Tibial nerve (tissue), 4 donors: ENCODE measurements around the gene SYN1. TPM values are rescaled to one million over a fixed set of nuclear protein-coding genes. Genes with fewer than 3 reads are reported as not detected.
A peak's percentile ranks its signal among the peaks of the same experiment; 100 is the strongest.

Experiments
- DNase-seq, 2 donors: peaks; one replicate each; pipeline ENCODE4 v3.0.0-alpha.2; 2019; ENCODE audit warnings: low spot score in 2 of 2
- H3K27ac ChIP-seq, 4 donors: fragments of 200-600 bp; sonication (generic) in 3 of 4; one replicate each; pipeline ENCODE4 v1.5.1; 2017 to 2019; ENCODE audit warnings: mild to moderate bottlenecking in 1 of 4
- H3K27me3 ChIP-seq, 2 donors: fragments of 200-600 bp; sonication (generic) in 1 of 2; one replicate each; pipeline versions ENCODE4 v1.5.1 to v1.6.0; 2017 to 2019
- H3K36me3 ChIP-seq, 3 donors: fragments of 200-600 bp; sonication (generic); one replicate each; pipeline ENCODE4 v1.5.1; 2018 to 2019
- H3K4me1 ChIP-seq, 4 donors: fragments of 200-600 bp; sonication (generic) in 3 of 4; one replicate each; pipeline ENCODE4 v1.5.1; 2017 to 2019
- H3K4me3 ChIP-seq, 4 donors: fragments of 200-600 bp; sonication (generic) in 3 of 4; one replicate each; pipeline ENCODE4 v1.5.1; 2017 to 2019; ENCODE audit warnings: mild to moderate bottlenecking in 1 of 4, moderate library complexity in 1 of 4
- H3K9me3 ChIP-seq, 4 donors: fragments of 200-600 bp; sonication (generic) in 3 of 4; one replicate each; pipeline ENCODE4 v1.5.1; 2017 to 2019
- EP300 ChIP-seq, 2 donors: sonication (generic); formaldehyde crosslinking; IDR thresholded peaks; one replicate each; pipeline ENCODE4 v1.6.1; 2017; ENCODE audit warnings: antibody characterized with exemption in 2 of 2, mild to moderate bottlenecking in 1 of 2
- POLR2A ChIP-seq, 2 donors: fragments of 450-650 bp; IDR thresholded peaks; one replicate each; pipeline ENCODE4 v1.6.1; 2017; ENCODE audit warnings: antibody characterized with exemption in 2 of 2, mild to moderate bottlenecking in 2 of 2, moderate library complexity in 2 of 2
- WGBS, 2 donors: methylation state at CpG; one replicate each; pipeline ENCODE4 v1.1.5; 2018; 5-methylcytosine and 5-hydroxymethylcytosine counted together
- small RNA-seq: library from RNA; depleted of rRNA; stranded (forward); fragments of <200 nt; gene quantifications from one replicate; pipeline ENCODE3, GENCODE V24; 2016
- total RNA-seq, 4 donors: library from RNA; depleted of rRNA; stranded (reverse); fragments of >200 nt; gene quantifications; one replicate each; pipeline ENCODE4 v1.1.0, GENCODE V29; 2016
- TF ChIP-seq, protein P1 (sequence below), 5 experiments: fragments of 200-600 bp in 3 of 5; fragments of 450-650 bp in 2 of 5; sonication (generic) in 3 of 5; IDR thresholded peaks; one replicate each; pipeline ENCODE4 v1.5.1; 2016 to 2019; ENCODE audit warnings: antibody characterized with exemption in 5 of 5, mild to moderate bottlenecking in 3 of 5, moderate library complexity in 2 of 5

The SYN1 gene
- total RNA-seq, 4 donors from 2014 or later: 0.42 to 1.2 TPM; not detected in 2

DNA sequence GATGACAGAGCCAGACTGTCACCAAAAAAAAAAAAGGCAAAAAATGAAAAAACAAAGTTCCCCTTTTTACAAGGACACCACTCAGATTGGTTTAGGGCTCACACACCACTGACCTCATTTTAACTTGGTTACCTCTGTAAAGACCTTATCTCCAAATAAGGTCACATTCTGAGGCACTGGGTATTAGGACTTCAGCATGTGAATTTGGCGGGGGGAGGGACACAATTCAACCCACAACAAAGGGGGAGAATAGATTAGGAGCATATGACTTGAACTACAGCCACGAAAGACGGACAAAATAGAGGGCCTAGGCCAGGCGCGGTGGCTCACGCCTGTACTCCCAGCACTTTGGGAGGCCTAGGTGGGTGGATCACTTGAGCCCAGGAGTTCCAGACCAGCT lies 89.6 kb downstream of the SYN1 start:
- 87 to 92% methylated on average over 6 of the region's 6 CpGs for WGBS, 2 donors
- Histone ChIP-seq H3K4me3 (no peak overlapping the region), H3K36me3 (no peaks in the 10 kb centered on the region), H3K27ac (no peak overlapping the region), H3K27me3 (no peaks in the 10 kb centered on the region), H3K4me1 (no peaks in the 10 kb centered on the region), H3K9me3 (no peaks in the 10 kb centered on the region)
- TF ChIP-seq, protein P1, sequence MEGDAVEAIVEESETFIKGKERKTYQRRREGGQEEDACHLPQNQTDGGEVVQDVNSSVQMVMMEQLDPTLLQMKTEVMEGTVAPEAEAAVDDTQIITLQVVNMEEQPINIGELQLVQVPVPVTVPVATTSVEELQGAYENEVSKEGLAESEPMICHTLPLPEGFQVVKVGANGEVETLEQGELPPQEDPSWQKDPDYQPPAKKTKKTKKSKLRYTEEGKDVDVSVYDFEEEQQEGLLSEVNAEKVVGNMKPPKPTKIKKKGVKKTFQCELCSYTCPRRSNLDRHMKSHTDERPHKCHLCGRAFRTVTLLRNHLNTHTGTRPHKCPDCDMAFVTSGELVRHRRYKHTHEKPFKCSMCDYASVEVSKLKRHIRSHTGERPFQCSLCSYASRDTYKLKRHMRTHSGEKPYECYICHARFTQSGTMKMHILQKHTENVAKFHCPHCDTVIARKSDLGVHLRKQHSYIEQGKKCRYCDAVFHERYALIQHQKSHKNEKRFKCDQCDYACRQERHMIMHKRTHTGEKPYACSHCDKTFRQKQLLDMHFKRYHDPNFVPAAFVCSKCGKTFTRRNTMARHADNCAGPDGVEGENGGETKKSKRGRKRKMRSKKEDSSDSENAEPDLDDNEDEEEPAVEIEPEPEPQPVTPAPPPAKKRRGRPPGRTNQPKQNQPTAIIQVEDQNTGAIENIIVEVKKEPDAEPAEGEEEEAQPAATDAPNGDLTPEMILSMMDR (IDR thresholded peaks at IDR 0.05): no peak
- TF ChIP-seq EP300 (IDR thresholded peaks at IDR 0.05): no peak
- no peak for TF ChIP-seq POLR2A (IDR thresholded peaks at IDR 0.05)
- DNase-seq: no peak

DNA sequence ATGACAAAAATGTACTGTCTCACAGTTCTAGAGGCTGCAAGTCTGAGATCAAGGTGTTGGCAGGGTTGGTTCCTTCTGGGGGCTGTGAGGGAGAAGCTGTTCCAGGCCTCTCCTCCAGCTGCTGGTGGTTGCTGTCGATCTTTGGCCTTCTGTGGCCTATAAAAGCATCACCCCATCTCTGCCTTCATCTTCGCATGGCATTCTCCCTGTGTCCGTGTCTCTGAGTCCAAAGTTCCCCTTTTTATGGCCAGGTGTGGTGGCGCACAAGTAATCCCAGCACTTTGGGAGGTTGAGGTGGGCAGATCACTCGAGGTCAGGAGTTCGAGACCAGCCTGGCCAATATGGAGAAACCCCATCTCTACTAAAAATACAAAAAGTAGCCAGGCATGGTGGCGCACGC lies 90.1 kb downstream of the SYN1 start:
- H3K9me3 ChIP-seq: no peaks in the 10 kb centered on the region
- H3K36me3 ChIP-seq: no peaks in the 10 kb centered on the region
- H3K27ac ChIP-seq: no peak overlapping the region
- WGBS, 2 donors: 73 to 93% methylated on average over 8 of the region's 8 CpGs
- H3K4me1 ChIP-seq: no peaks in the 10 kb centered on the region
- H3K4me3 ChIP-seq: no peak overlapping the region
- DNase-seq: no peak
- no peaks in the 10 kb centered on the region for H3K27me3 ChIP-seq
- TF ChIP-seq EP300 (IDR thresholded peaks at IDR 0.05) (no peak), POLR2A (IDR thresholded peaks at IDR 0.05) (no peak)
- TF ChIP-seq, protein P1 (IDR thresholded peaks at IDR 0.05): no peak

DNA sequence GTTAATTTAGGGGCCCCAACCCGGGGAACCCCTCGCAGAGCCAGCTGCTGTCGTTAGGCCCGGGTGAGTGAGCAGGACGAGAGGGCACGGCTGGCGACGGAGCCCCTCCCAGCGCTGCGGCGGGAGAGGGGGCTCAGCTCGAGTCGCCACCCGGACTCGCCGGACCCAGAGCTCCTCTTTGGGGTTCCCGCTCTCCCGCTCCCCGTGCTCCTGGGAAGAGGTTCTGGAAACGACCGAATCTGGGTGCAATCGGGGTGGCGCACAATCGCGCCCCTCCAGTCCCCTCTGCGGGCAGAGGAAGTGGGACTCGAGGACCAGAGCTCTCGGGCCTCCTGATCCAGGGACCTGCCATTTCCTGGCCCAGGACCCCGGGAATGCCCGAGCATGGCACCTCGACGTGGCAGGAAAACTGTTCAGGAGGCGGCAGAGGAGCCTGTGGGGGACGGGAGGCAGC lies 95.9 kb downstream of the SYN1 start:
- DNase-seq: no peak
- TF ChIP-seq POLR2A (IDR thresholded peaks at IDR 0.05): no peak
- TF ChIP-seq, protein P1 (IDR thresholded peaks at IDR 0.05): no peak
- TF ChIP-seq EP300 (IDR thresholded peaks at IDR 0.05): no peak
- Histone ChIP-seq H3K36me3 (no peaks in the 10 kb centered on the region), H3K27me3 (no peaks in the 10 kb centered on the region), H3K9me3 (peaks cover 0 to 7% (median 0%) of the 10 kb centered on the region in 4 donors), H3K27ac (peak overlapping the region in 2 of 4 donors; percentile 26 to 56), H3K4me3 (peak overlapping the region; percentile 32 to 58 (median 51)), H3K4me1 (no peaks in the 10 kb centered on the region)
- WGBS, 2 donors: 54% methylated on average over 34 of the region's 34 CpGs; no CpG with 5 or more reads in 1 of the 2 donors

DNA sequence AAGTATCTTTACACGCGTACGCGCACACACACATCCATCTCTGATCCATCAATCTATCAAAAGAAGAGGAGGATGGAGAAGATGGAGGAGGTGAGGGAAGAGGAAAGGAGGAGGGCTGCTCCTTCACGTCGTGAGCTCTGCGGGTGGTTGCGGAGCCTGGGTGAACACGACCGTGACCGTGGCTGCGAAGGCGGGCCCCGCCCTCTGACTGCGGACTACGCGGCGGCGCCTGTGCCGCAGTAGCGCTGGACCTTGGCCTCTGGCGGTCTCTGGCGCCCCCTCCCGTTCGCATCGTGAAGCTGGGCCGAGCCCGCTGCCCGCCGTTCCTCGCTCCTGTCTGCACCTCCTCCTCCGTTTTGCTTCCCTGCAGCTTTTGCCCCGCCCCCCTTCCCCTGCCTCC lies 96.4 kb downstream of the SYN1 start:
- Histone ChIP-seq H3K4me3 (peak overlapping the region; percentile 32 to 58 (median 51)), H3K27ac (peak overlapping the region in 2 of 4 donors; percentile 26 to 56), H3K9me3 (peaks cover 0 to 7% (median 0%) of the 10 kb centered on the region in 4 donors), H3K27me3 (no peaks in the 10 kb centered on the region), H3K36me3 (no peaks in the 10 kb centered on the region), H3K4me1 (no peaks in the 10 kb centered on the region)
- DNase-seq: peak; percentile 45 to 56
- WGBS, 2 donors: 5 to 26% methylated on average over 12 to 33 of the region's 33 CpGs
- TF ChIP-seq, protein P1 (IDR thresholded peaks at IDR 0.05): peak; percentile 75 to 89 (median 80)
- TF ChIP-seq POLR2A (IDR thresholded peaks at IDR 0.05) (no peak), EP300 (IDR thresholded peaks at IDR 0.05) (peak; percentile 24 to 43)

Small RNA genes lying within 50 kb of the gene (small RNA-seq; reads per million reads assigned to genes)
- gene MIR4769: not detected

Other genes with a start within 250 kb of the SYN1 start
- gene ZNF157, start 249.3 kb downstream of the SYN1 start, total RNA-seq: 1 to 10 TPM in 1 of 4 donors, under 1 TPM in 3; 0.60 to 1.3 (median 0.72) TPM
- gene ZNF41, start 136.6 kb downstream of the SYN1 start, total RNA-seq: 1 to 10 TPM; 6.9 to 9.8 (median 7.8) TPM
- gene ARAF, start 58.7 kb downstream of the SYN1 start, total RNA-seq: 10 to 100 TPM; 34.1 to 61.2 (median 40.8) TPM
- gene TIMP1, start 37.4 kb downstream of the SYN1 start, total RNA-seq: 100 to 1,000 TPM; 133 to 621 (median 176) TPM
- gene CFP, start 10.1 kb upstream of the SYN1 start, total RNA-seq: 10 to 100 TPM in 3 of 4 donors, 1 to 10 TPM in 1; 2.2 to 15.6 (median 12.1) TPM
- 10 to 100 TPM; 22.9 to 38.4 (median 25.8) TPM for gene ELK1, start 30.7 kb upstream of the SYN1 start, total RNA-seq
- gene UXT, start 39.3 kb upstream of the SYN1 start, total RNA-seq: 100 to 1,000 TPM in 3 of 4 donors, 10 to 100 TPM in 1; 95.7 to 129 (median 118) TPM
- gene ZNF81, start 217.0 kb upstream of the SYN1 start, total RNA-seq: 1 to 10 TPM; 5.2 to 8.8 (median 6.6) TPM